HL-60 (cell line): ENCODE results near the gene ZNF705A.
"Not testable (repeated sequence)": the region's sequence is repeated elsewhere in the genome, so short reads cannot be mapped to it uniquely, and the experiment has no call there.

Experiments used
- REST ChIP-seq: IDR thresholded peaks from 2 replicates; pipeline ENCODE4 v1.6.1; 2012; ENCODE audit warnings: low read depth; ENCODE audit not compliant: insufficient replicate concordance
- SPI1 ChIP-seq: IDR thresholded peaks from 2 replicates; pipeline ENCODE4 v1.6.1; 2012; ENCODE audit warnings: low read depth, mild to moderate bottlenecking, borderline replicate concordance
- TF ChIP-seq, protein P1 (sequence below): IDR thresholded peaks from one replicate; pipeline ENCODE4 v1.5.1; 2011; ENCODE audit warnings: low read length, control low read depth, inconsistent platforms; ENCODE audit not compliant: insufficient read depth

GRCh38 chr12:8182923-8183322, 26.1 kb downstream of the ZNF705A start:
- TF ChIP-seq, protein P1, sequence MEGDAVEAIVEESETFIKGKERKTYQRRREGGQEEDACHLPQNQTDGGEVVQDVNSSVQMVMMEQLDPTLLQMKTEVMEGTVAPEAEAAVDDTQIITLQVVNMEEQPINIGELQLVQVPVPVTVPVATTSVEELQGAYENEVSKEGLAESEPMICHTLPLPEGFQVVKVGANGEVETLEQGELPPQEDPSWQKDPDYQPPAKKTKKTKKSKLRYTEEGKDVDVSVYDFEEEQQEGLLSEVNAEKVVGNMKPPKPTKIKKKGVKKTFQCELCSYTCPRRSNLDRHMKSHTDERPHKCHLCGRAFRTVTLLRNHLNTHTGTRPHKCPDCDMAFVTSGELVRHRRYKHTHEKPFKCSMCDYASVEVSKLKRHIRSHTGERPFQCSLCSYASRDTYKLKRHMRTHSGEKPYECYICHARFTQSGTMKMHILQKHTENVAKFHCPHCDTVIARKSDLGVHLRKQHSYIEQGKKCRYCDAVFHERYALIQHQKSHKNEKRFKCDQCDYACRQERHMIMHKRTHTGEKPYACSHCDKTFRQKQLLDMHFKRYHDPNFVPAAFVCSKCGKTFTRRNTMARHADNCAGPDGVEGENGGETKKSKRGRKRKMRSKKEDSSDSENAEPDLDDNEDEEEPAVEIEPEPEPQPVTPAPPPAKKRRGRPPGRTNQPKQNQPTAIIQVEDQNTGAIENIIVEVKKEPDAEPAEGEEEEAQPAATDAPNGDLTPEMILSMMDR: not testable (repeated sequence)
- TF ChIP-seq REST, SPI1: not testable (repeated sequence)
